NCI-H446 treated with DMSO at 0.1 percent for 48 hours (cell line): ENCODE measurements around the gene CAV2.

Experiments
- DNase-seq: peaks from one replicate; lab custom pipeline; 2025; lab: John Stamatoyannopoulos, UW

CAV2 gene

DNA sequence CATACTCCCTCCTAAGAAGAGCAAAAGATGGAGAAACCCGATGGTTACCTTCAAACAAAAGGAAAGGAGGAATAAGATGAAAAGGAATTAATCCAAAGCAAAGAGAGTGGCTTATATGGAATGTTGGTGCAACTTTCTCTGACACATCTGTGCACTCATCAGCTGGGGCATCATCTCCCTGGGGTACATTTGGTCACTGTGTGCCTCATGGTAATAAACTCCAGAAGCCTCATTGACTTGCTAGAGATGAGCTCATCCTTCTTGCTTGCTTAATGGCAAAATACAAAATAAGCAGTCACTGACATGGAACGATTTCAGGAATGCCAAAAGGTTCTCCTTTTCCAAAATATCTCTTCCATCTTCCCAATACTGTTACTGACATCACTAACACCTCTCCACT lies 47.8 kb downstream of the CAV2 start:
- DNase-seq, result no peak

DNA sequence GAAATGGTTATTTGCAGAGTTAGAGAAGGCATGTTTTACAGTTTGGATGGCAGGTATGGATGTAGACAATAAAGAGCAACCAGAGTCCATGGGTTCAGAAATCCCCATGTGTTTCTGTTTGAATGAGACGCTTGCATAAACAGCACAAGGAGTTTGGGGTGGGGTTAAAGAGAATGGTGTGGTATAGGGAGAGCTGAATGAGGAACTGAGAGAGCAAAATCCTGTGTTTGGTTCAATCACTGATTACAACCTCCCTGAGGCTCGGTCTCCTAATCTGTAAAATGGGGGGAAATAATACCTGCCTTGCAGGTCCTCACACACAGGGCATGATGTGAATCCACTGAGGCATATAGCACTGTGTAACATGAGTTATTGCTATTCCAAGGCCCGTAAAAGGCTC lies 49.0 kb downstream of the CAV2 start:
- no peak for DNase-seq

GRCh38 chr7:116549370-116549769 lies 49.8 kb downstream of the CAV2 start:
- no peak for DNase-seq

DNA sequence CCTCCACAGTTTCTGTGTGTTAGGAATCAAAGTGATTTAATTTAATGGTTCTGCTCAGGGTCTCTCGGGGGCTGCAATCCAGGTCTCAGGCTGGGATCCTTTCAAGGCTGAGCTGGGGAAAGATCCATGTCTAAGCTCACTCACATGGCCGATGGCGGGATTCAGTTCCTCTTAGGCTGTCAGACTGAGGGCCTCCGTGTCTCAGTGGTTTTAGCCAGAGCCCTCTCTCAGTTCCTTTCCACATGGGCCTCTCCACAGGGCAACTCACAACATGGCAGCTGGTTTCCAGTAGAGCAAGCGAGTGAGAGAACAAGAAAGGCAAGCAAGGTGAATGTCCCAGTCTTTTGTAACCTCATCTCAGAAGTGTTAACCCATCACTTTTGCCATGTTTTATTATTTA lies 52.2 kb downstream of the CAV2 start:
- DNase-seq, result no peak

DNA sequence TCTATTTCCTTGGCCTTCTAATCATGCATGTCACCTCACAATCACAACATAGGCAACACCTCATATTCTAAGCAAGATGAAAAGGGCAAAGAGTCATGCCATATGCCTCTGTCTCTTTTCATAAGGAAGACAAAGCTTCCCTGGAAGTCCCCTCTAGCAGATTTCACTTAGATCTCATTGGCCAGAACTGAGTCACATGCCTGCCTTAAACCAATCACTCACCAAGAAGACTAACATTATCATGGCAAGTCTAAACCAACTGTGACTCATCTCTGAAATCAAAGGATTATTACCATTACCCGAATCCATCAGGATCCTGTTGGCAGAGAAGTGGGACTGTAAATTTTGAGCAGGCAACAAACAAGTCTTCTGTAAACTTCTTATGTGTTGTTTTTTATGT lies 53.1 kb downstream of the CAV2 start:
- DNase-seq, result no peak

DNA sequence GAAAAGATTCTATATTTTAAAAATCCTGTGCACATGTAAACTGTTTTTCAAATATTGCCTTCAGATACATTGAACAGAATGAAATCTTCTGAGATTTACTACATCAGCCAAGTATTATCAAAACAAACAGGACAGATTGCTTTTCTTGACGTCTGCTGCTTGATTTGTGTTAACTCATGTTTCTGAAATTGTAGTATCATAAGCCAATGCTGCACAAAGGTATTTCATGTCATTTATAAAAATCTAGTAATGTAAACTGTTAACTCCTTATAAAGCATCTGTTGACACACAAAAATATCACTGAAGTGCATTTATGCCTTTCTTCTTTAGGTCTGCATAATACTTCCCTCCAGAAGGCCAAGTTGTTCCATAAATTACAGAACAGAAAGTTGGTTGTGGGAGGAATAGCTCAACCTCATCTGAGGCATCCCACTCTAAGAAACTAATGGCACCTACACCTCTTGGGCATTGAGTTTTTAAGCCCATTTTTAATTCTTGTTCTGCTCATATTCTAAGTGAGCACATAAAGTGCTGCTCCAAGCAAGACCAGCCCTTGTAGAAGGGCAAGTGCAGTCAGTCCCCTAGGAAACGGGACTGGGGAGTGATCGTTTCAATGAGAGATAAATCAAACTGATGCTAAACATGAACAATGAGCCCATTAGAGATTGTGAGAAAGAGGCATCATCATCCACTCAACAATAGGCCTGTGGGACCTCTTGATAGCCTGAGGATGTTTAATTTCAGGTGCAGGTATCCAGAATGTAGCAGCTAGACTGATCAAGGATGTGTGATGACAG lies 53.8 kb downstream of the CAV2 start:
- DNase-seq, result no peak

DNA sequence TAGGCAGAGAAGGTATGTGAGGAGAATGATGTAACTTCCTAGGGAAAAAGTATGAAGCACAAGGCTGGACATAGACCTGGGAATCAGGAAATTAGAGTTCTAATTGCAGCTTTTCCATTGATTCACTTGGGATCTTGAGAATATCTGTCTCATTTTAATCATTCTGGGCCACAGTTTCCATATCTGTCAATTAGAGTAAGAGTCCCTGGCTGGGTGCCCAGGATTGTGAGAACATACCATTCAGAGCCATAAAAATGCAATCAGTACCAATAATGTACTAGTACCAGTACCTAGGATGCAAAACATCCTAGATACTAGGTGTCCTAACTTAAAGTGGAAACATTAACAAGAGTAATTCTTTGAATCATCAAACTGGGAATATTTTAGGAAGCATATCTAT lies 54.9 kb downstream of the CAV2 start:
- no peak for DNase-seq

GRCh38 chr7:116554911-116555310 lies 55.4 kb downstream of the CAV2 start:
- no peak for DNase-seq

- no peak for DNase-seq
Observed at GRCh38 chr7:116557066-116557585, 57.6 kb downstream of the CAV2 start.

DNA sequence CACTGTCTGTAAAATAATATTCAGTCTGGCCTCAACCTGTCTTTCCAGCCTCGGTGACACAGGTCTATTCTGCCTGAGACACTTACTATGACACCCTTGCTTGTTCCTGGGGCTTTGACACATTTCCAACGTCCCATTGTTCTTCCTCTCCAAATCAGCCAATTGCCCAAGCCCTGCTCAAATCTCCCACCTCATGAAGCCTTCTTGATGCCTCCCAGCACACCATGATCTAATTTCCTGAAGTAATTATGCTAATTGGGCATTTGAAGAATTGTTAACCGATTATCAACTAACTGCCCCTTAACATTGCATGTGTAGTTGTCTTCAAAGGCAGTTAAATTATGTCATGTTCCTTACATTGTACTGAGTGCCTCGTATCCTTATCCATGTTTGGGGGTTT lies 58.4 kb downstream of the CAV2 start:
- no peak for DNase-seq
